HepG2 (cell line): ENCODE results near the gene ROM1. TPM values are rescaled to one million over a fixed set of nuclear protein-coding genes. Genes with fewer than 3 reads are reported as not detected.

Experiments used
- AKNA ChIP-seq: sonication (generic); formaldehyde crosslinking; IDR thresholded peaks from 2 replicates; pipeline ENCODE4 v1.4.0; 2020; ENCODE audit warnings: missing genetic modification reagents, borderline replicate concordance
- CEBPB ChIP-seq: IDR thresholded peaks from 2 replicates; pipeline ENCODE4 v1.6.1; 2011; ENCODE audit warnings: low read depth, low read length, improper control_type of control experiment, borderline replicate concordance
- DPF2 ChIP-seq: sonication (generic); formaldehyde crosslinking; IDR thresholded peaks from 2 replicates; pipeline ENCODE4 v1.4.0; 2020; ENCODE audit warnings: mild to moderate bottlenecking, low read depth, missing genetic modification reagents, borderline replicate concordance
- ELF1 ChIP-seq: sonication (generic); formaldehyde crosslinking; IDR thresholded peaks from 2 replicates; pipeline ENCODE4 v1.4.0; 2020; ENCODE audit warnings: missing genetic modification reagents
- ELF3 ChIP-seq: IDR thresholded peaks from 2 replicates; pipeline ENCODE4 v1.6.1; 2016; ENCODE audit warnings: missing genetic modification reagents, missing compliant biosample characterization
- GABPA ChIP-seq, 2 experiments: IDR thresholded peaks; 2 replicates each; pipeline ENCODE4 v1.6.1; 2011 to 2016; ENCODE audit warnings: low read depth in 2 of 2, low read length in 1 of 2, missing biosample characterization in 1 of 2, missing genetic modification characterization in 1 of 2
- HOXA3 ChIP-seq: sonication (generic); formaldehyde crosslinking; IDR thresholded peaks from 2 replicates; pipeline ENCODE4 v1.5.0; 2020; ENCODE audit warnings: missing genetic modification reagents
- KAT2B ChIP-seq: fragments of 150-350 bp; IDR thresholded peaks from 2 replicates; pipeline ENCODE4 v1.6.1; 2014; ENCODE audit warnings: low read depth, low read length, borderline replicate concordance
- MAX ChIP-seq: IDR thresholded peaks from 2 replicates; pipeline ENCODE4 v1.6.1; 2012; ENCODE audit warnings: inconsistent platforms
- MXD3 ChIP-seq: IDR thresholded peaks from 2 replicates; pipeline ENCODE4 v1.6.1; 2016; ENCODE audit warnings: mild to moderate bottlenecking, missing biosample characterization, missing genetic modification reagents
- PHF5A ChIP-seq: IDR thresholded peaks from one replicate; pipeline ENCODE4 v1.6.1; 2018; ENCODE audit warnings: low read depth, missing genetic modification reagents; ENCODE audit not compliant: unreplicated experiment
- SMAD1 ChIP-seq: sonication (generic); formaldehyde crosslinking; IDR thresholded peaks from 2 replicates; pipeline ENCODE4 v1.4.0; 2020; ENCODE audit warnings: missing genetic modification reagents, low read depth, mild to moderate bottlenecking, borderline replicate concordance
- ZNF20 ChIP-seq: sonication (generic); formaldehyde crosslinking; IDR thresholded peaks from 2 replicates; pipeline ENCODE4 v1.4.0; 2020; ENCODE audit warnings: mild to moderate bottlenecking, moderate library complexity, missing genetic modification reagents
- ZNF30 ChIP-seq: sonication (generic); formaldehyde crosslinking; IDR thresholded peaks from 2 replicates; pipeline ENCODE4 v1.5.0; 2020; ENCODE audit warnings: mild to moderate bottlenecking, missing genetic modification reagents
- ZNF329 ChIP-seq: sonication (generic); formaldehyde crosslinking; IDR thresholded peaks from 2 replicates; pipeline ENCODE4 v1.9.0; 2021; ENCODE audit warnings: low read depth, mild to moderate bottlenecking, missing genetic modification reagents
- ZNF446 ChIP-seq: sonication (generic); formaldehyde crosslinking; IDR thresholded peaks from 2 replicates; pipeline ENCODE4 v1.5.0; 2020; ENCODE audit warnings: mild to moderate bottlenecking, missing genetic modification reagents
- ZNF468 ChIP-seq: sonication (generic); formaldehyde crosslinking; IDR thresholded peaks from 2 replicates; pipeline ENCODE4 v1.8.0; 2022; ENCODE audit warnings: mild to moderate bottlenecking, moderate library complexity, missing genetic modification reagents
- ZNF546 ChIP-seq: sonication (generic); formaldehyde crosslinking; conservative IDR thresholded peaks from 2 replicates; pipeline ENCODE4 v1.8.1; 2023; ENCODE audit warnings: mild to moderate bottlenecking, missing genetic modification reagents
- ZNF558 ChIP-seq: sonication (generic); formaldehyde crosslinking; IDR thresholded peaks from 2 replicates; pipeline ENCODE4 v1.9.0; 2022; ENCODE audit warnings: mild to moderate bottlenecking, missing genetic modification reagents, borderline replicate concordance
- ZNF574 ChIP-seq: sonication (generic); formaldehyde crosslinking; IDR thresholded peaks from 2 replicates; pipeline ENCODE4 v1.4.0; 2020; ENCODE audit warnings: missing genetic modification reagents
- ZNF616 ChIP-seq: sonication (generic); formaldehyde crosslinking; IDR thresholded peaks from 2 replicates; pipeline ENCODE4 v1.5.0; 2020; ENCODE audit warnings: low read depth, mild to moderate bottlenecking, missing genetic modification reagents
- ZSCAN22 ChIP-seq: sonication (generic); formaldehyde crosslinking; IDR thresholded peaks from 2 replicates; pipeline ENCODE4 v1.4.0; 2020; ENCODE audit warnings: mild to moderate bottlenecking, missing genetic modification reagents
- polyA plus RNA-seq, 8 experiments: library from polyadenylated mRNA; depleted of rRNA in 3 of 8; stranded (reverse) in 7 of 8; unstranded in 1 of 8; fragments of >200 nt; fragmentation: Illumina TruSeq in 4 of 8; extraction: Trizol in 4 of 8; gene quantifications; 2 replicates each; pipeline versions ENCODE4 v1.2.1 to v1.2.3, GENCODE V29; 2011 to 2016; ENCODE audit warnings: low read depth in 4 of 8, missing spikeins in 1 of 8, mixed read lengths in 1 of 8; ENCODE audit not compliant: insufficient read depth in 1 of 8
- total RNA-seq, 5 experiments: library from RNA; depleted of rRNA; stranded (reverse); fragments of >200 nt; fragmentation: Illumina TruSeq; extraction: Trizol; gene quantifications; 2 replicates each; pipeline ENCODE4 v1.2.3, GENCODE V29; 2016; ENCODE audit warnings: low read depth in 1 of 5

The ROM1 gene
- total and polyA plus RNA-seq, 2 of the 13 experiments (the other 11 are each of a cell fraction or from before 2014, with no cell fraction given), result 1.2 to 2.4 TPM

- TF ChIP-seq MXD3 (CRISPR knock-in tag) (no peak), ZNF20 (CRISPR knock-in tag) (no peak), ZNF329 (no peak), ZNF468 (CRISPR knock-in tag) (no peak), ZSCAN22 (CRISPR knock-in tag) (no peak), KAT2B (no peak), DPF2 (CRISPR knock-in tag) (no peak), ZNF574 (CRISPR knock-in tag) (no peak), ZNF546 (CRISPR knock-in tag) (no peak), CEBPB (no peak), AKNA (no peak), ZNF558 (CRISPR knock-in tag) (no peak), ZNF30 (CRISPR knock-in tag) (no peak), MAX (peak; percentile 47), ELF3 (CRISPR knock-in tag) (no peak), GABPA (IDR thresholded peaks at IDR 0.05; ENCODE audit: low read depth, low read length) (no peak), GABPA (CRISPR knock-in tag; IDR thresholded peaks at IDR 0.05; ENCODE audit: low read depth) (no peak), SMAD1 (CRISPR knock-in tag) (no peak; the same call in 1 of the 2 replicates), PHF5A (CRISPR knock-in tag) (no peak), ZNF616 (CRISPR knock-in tag) (no peak), ZNF446 (no peak), ELF1 (CRISPR knock-in tag) (no peak), HOXA3 (CRISPR knock-in tag) (no peak; the same call in 1 of the 2 replicates)
Observed at GRCh38 chr11:62611705-62612365, 1.2 kb upstream of the ROM1 start (continued).
